MM.1S (cell line): ENCODE measurements around the gene DTHD1.

Experiments
- DNase-seq: peaks from one replicate; pipeline ENCODE4 v3.0.0-alpha.2; 2015
- H2AFZ ChIP-seq: fragments of 300-600 bp; sonication (generic); 2 replicates; pipeline ENCODE4 v1.6.0; 2016; ENCODE audit warnings: antibody characterized with exemption, low read length
- H3F3A ChIP-seq: fragments of 300-600 bp; sonication (generic); 2 replicates; pipeline ENCODE4 v1.6.1; 2016; ENCODE audit warnings: mild to moderate bottlenecking, antibody characterized with exemption, low read length, moderate library complexity, mixed read lengths; ENCODE audit not compliant: insufficient read depth
- H3K27ac ChIP-seq: fragments of 300-600 bp; sonication (generic); 2 replicates; pipeline ENCODE4 v1.5.1; 2016; ENCODE audit warnings: mild to moderate bottlenecking, low read length
- H3K27me3 ChIP-seq: fragments of 300-600 bp; sonication (generic); replicated peaks from 2 replicates; pipeline ENCODE4 v1.6.0; 2016; ENCODE audit warnings: low read length; ENCODE audit not compliant: insufficient read depth
- H3K36me3 ChIP-seq: fragments of 300-600 bp; sonication (generic); replicated peaks from 2 replicates; pipeline ENCODE4 v1.6.1; 2016; ENCODE audit warnings: mild to moderate bottlenecking, low read length, mixed read lengths; ENCODE audit not compliant: insufficient read depth
- H3K4me1 ChIP-seq: fragments of 300-600 bp; sonication (generic); 2 replicates; pipeline ENCODE4 v1.6.1; 2016; ENCODE audit warnings: low read length, mixed read lengths
- H3K4me2 ChIP-seq: fragments of 300-600 bp; sonication (generic); 2 replicates; pipeline ENCODE4 v1.6.0; 2016; ENCODE audit warnings: low read depth, low read length
- H3K4me3 ChIP-seq: fragments of 300-600 bp; sonication (generic); 2 replicates; pipeline ENCODE4 v1.5.1; 2016; ENCODE audit warnings: low read length, mixed read lengths
- H3K79me2 ChIP-seq: fragments of 300-600 bp; sonication (generic); 2 replicates; pipeline ENCODE4 v1.6.1; 2016; ENCODE audit warnings: mixed run types, low read length, mixed read lengths
- H3K9ac ChIP-seq: fragments of 300-600 bp; sonication (generic); 2 replicates; pipeline ENCODE4 v1.6.1; 2016; ENCODE audit warnings: low read length, mixed read lengths
- H3K9me2 ChIP-seq: fragments of 300-600 bp; sonication (generic); replicated peaks from 2 replicates; pipeline ENCODE4 v1.6.1; 2016; ENCODE audit warnings: mild to moderate bottlenecking, low read length, mixed read lengths; ENCODE audit not compliant: insufficient read depth
- H3K9me3 ChIP-seq: fragments of 300-600 bp; sonication (generic); replicated peaks from 2 replicates; pipeline ENCODE4 v1.6.1; 2016; ENCODE audit warnings: mild to moderate bottlenecking, low read length, mixed read lengths; ENCODE audit not compliant: insufficient read depth
- H4K20me1 ChIP-seq: fragments of 300-600 bp; sonication (generic); 2 replicates; pipeline ENCODE4 v1.6.1; 2016; ENCODE audit warnings: mild to moderate bottlenecking, low read length, moderate library complexity, mixed read lengths; ENCODE audit not compliant: insufficient read depth
- CTCF ChIP-seq: fragments of 300-600 bp; sonication (generic); IDR thresholded peaks from 2 replicates; pipeline ENCODE4 v1.5.1; 2016; ENCODE audit warnings: antibody characterized with exemption, low read length, mixed read lengths
- EZH2 ChIP-seq: fragments of 300-600 bp; sonication (generic); optimal IDR thresholded peaks from 2 replicates; pipeline ENCODE3; 2017; ENCODE audit warnings: low read depth, mild to moderate bottlenecking, antibody characterized with exemption, low read length, mixed read lengths
- EZH2phosphoT487 ChIP-seq: fragments of 300-600 bp; sonication (generic); IDR thresholded peaks from 2 replicates; pipeline ENCODE4 v1.6.1; 2018; ENCODE audit warnings: antibody characterized with exemption, low read length

Gene DTHD1

GRCh38 chr4:36304138-36304681, 22.8 kb downstream of the DTHD1 start:
- no peak for DNase-seq
- Histone ChIP-seq H3K4me1 (no peaks in the 10 kb centered on the region), H3K27ac (no peak overlapping the region)

DNA sequence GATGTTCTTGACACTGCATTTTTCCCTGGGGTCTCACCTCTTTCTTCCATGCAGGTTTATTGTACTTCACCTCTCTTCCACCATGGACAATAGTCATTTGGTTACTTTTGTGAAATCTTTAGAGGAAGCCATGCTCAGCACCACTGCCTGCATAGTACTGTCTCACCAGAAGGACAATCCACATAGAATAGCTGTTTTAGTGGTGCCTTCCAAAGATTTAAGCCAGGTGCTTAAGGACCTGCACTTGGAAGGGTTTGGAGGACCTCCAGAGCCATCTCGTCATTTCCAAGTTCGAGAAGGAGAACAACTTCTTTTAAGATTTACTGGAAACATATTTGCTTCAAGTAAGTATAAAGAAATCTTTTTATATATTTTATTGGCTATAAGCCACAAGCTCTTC, 26.7 kb downstream of the DTHD1 start:
- Histone ChIP-seq H3K9ac (no peak overlapping the region), H3K9me2 (no peaks in the 10 kb centered on the region), H3K36me3 (no peaks in the 10 kb centered on the region), H3K4me3 (no peak overlapping the region), H3K4me2 (no peak overlapping the region), H4K20me1 (no peaks in the 10 kb centered on the region), H3K27ac (no peak overlapping the region), H3K27me3 (no peaks in the 10 kb centered on the region), H2AFZ (no peak overlapping the region), H3K9me3 (no peaks in the 10 kb centered on the region), H3K79me2 (no peaks in the 10 kb centered on the region), H3F3A (0 out of 2 replicates have a peak, but pooled peaks cover 3% of the 10 kb centered on the region), H3K4me1 (0 out of 2 replicates have a peak, but pooled peaks cover 4% of the 10 kb centered on the region)
- TF ChIP-seq CTCF (no peak), EZH2 (no peak), EZH2phosphoT487 (no peak)
- no peak for DNase-seq

More at GRCh38 chr4:36304138-36304681, 22.8 kb downstream of the DTHD1 start:
- H3K36me3 ChIP-seq = no peaks in the 10 kb centered on the region
- no peak overlapping the region for H3K4me3 ChIP-seq
- H3K9ac ChIP-seq = no peak overlapping the region
- no peaks in the 10 kb centered on the region for H3K9me2 ChIP-seq
- TF ChIP-seq CTCF (no peak), EZH2 (no peak), EZH2phosphoT487 (no peak)
- H3K79me2 ChIP-seq = no peaks in the 10 kb centered on the region
- H4K20me1 ChIP-seq = no peaks in the 10 kb centered on the region
- no peak overlapping the region for H3K4me2 ChIP-seq
- H2AFZ ChIP-seq = no peak overlapping the region
- no peaks in the 10 kb centered on the region for H3F3A ChIP-seq
- no peaks in the 10 kb centered on the region for H3K9me3 ChIP-seq
- H3K27me3 ChIP-seq = no peaks in the 10 kb centered on the region

DNA sequence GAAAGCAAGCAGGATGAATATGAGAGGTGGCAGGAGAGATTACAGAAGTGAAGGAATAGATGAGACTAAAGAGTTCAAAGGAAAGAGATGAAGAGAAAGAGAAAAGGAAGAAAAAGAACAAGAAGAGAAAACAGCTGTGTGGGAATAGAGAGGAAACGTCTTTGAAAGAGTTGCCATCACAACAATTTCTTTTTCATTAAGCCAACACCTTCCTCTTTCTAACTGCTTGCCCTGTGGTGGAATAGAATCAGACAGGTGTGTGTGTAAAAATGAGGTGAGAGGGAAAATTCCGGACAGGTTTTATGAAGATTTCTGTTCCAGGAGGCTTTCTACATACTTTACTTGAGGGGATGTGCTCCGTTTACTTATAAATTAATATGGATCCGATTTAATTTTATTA, 28.8 kb downstream of the DTHD1 start:
- H3K4me1 ChIP-seq = 0 out of 2 replicates have a peak, but pooled peaks cover 4% of the 10 kb centered on the region
- peak overlapping the region; percentile 47; the same call in 1 of the 2 replicates for H3K27ac ChIP-seq
- H3K4me2 ChIP-seq = peak overlapping the region; percentile 47; the same call in 1 of the 2 replicates
- no peak overlapping the region for H3K9ac ChIP-seq
- TF ChIP-seq EZH2 (no peak), CTCF (no peak), EZH2phosphoT487 (no peak)
- H3K4me3 ChIP-seq = 0 out of 2 replicates have a peak overlapping the region, but pooled peaks have one; percentile 11
- H3K36me3 ChIP-seq = no peaks in the 10 kb centered on the region
- H2AFZ ChIP-seq = 0 out of 2 replicates have a peak overlapping the region, but pooled peaks have one; percentile 9
- no peaks in the 10 kb centered on the region for H3K27me3 ChIP-seq
- no peak for DNase-seq
- no peaks in the 10 kb centered on the region for H3K9me3 ChIP-seq
- no peaks in the 10 kb centered on the region for H4K20me1 ChIP-seq
- H3K9me2 ChIP-seq = no peaks in the 10 kb centered on the region
- 0 out of 2 replicates have a peak, but pooled peaks cover 3% of the 10 kb centered on the region for H3F3A ChIP-seq
- H3K79me2 ChIP-seq = no peaks in the 10 kb centered on the region
